HG03442 (cell line): ENCODE measurements around the gene PTPRG.

ENCODE experiments used
- ATAC-seq: cut with Tn5 transposase; IDR thresholded peaks from one replicate; pipeline ENCODE4 v1.9.1; 2021; ENCODE audit warnings: mild to moderate bottlenecking, moderate library complexity; ENCODE audit not compliant: unreplicated experiment

The PTPRG gene

GRCh38 chr3:62237286-62237948, 676.0 kb downstream of the PTPRG start:
- ATAC-seq = no peak

- peak; percentile 81 for ATAC-seq
Observed at GRCh38 chr3:62238003-62238402, 676.6 kb downstream of the PTPRG start.

GRCh38 chr3:62238431-62238830, 677.1 kb downstream of the PTPRG start:
- peak; percentile 62 for ATAC-seq

GRCh38 chr3:62241279-62241678, 679.9 kb downstream of the PTPRG start:
- ATAC-seq = no peak

- ATAC-seq = no peak
Observed at GRCh38 chr3:62242831-62243509, 681.6 kb downstream of the PTPRG start.

- no peak for ATAC-seq
Observed at GRCh38 chr3:62246094-62246493, 684.7 kb downstream of the PTPRG start.

GRCh38 chr3:62246985-62247384, 685.6 kb downstream of the PTPRG start:
- ATAC-seq = no peak

GRCh38 chr3:62248734-62249483, 687.5 kb downstream of the PTPRG start:
- no peak for ATAC-seq

GRCh38 chr3:62249484-62249776, 688.1 kb downstream of the PTPRG start:
- ATAC-seq = no peak

- no peak for ATAC-seq
Observed at GRCh38 chr3:62249855-62250543, 688.6 kb downstream of the PTPRG start.

GRCh38 chr3:62252438-62253157, 691.2 kb downstream of the PTPRG start:
- ATAC-seq = no peak

- ATAC-seq = no peak
Observed at GRCh38 chr3:62253971-62254370, 692.6 kb downstream of the PTPRG start.

- ATAC-seq = no peak
Observed at GRCh38 chr3:62255758-62256157, 694.4 kb downstream of the PTPRG start.

- no peak for ATAC-seq
Observed at GRCh38 chr3:62259924-62260323, 698.6 kb downstream of the PTPRG start.

GRCh38 chr3:62260655-62261054, 699.3 kb downstream of the PTPRG start:
- ATAC-seq = no peak

GRCh38 chr3:62261121-62261520, 699.8 kb downstream of the PTPRG start:
- ATAC-seq = no peak

GRCh38 chr3:62261736-62262135, 700.4 kb downstream of the PTPRG start:
- no peak for ATAC-seq

- ATAC-seq = no peak
Observed at GRCh38 chr3:62265528-62265927, 704.2 kb downstream of the PTPRG start.

GRCh38 chr3:62266668-62267283, 705.4 kb downstream of the PTPRG start:
- no peak for ATAC-seq

- no peak for ATAC-seq
Observed at GRCh38 chr3:62276658-62277180, 715.3 kb downstream of the PTPRG start.
